ENCODE measurements around the gene DOCK10. TPM values are rescaled to one million over a fixed set of nuclear protein-coding genes. Genes with fewer than 3 reads are reported as not detected.

The DOCK10 gene
- total RNA-seq, 1 experiment from 2014 or later, result 28.9 TPM

DNA sequence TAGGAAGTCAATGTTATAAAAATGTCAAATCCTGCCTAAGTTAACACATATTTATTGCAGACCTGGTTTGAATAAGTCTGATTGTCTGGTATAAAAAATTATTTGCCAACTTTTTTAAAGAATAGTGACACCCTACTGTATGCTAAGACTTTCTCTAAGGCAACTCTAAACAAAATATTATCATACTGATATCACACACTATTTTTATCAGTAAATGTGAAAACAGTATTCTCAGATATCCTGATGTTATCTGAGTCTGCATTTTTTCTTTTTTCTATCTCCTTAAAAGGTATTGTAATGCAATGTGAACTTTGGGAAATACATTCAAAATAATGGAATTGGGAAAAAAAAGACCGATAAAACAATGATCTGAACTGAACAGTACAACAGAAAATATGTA is 127.1 kb downstream of the DOCK10 start:
- Histone ChIP-seq H3K4me2 (no peak overlapping the region), H3K4me3 (no peak overlapping the region), H3K79me2 (ENCODE audit: low read depth) (no peaks in the 10 kb centered on the region), H3F3A (ENCODE audit: insufficient read depth, low read depth) (no peaks in the 10 kb centered on the region), H3K36me3 (ENCODE audit: low read depth) (no peaks in the 10 kb centered on the region), H2AFZ (no peak overlapping the region), H3K9me3 (ENCODE audit: insufficient read depth, low read depth) (no peaks in the 10 kb centered on the region), H3K9me2 (ENCODE audit: insufficient read depth) (no peaks in the 10 kb centered on the region), H3K27me3 (ENCODE audit: insufficient read depth, low read depth) (no peaks in the 10 kb centered on the region), H4K20me1 (ENCODE audit: insufficient read depth) (no peaks in the 10 kb centered on the region), H3K27ac (no peak overlapping the region), H3K4me1 (replicated peaks; ENCODE audit: insufficient read depth) (no peaks in the 10 kb centered on the region)
- no peak for DNase-seq
- ChIA-PET POLR2A (ENCODE audit: unreplicated experiment) (no interaction called here), CTCF (interaction anchor here (0.6 kb wide), 1 partner anchor 94 kb away, joined by 7 read pairs; no protein-coding TSS in a partner anchor)
- intact Hi-C loops (cut with micrococcal nuclease; ENCODE audit: unreplicated experiment), result no loop called here
- BruUV-seq (replicated peaks), result no TSS peak
- TF ChIP-seq EZH2 (IDR thresholded peaks at IDR 0.05; ENCODE audit: low read depth), result no peak

DNA sequence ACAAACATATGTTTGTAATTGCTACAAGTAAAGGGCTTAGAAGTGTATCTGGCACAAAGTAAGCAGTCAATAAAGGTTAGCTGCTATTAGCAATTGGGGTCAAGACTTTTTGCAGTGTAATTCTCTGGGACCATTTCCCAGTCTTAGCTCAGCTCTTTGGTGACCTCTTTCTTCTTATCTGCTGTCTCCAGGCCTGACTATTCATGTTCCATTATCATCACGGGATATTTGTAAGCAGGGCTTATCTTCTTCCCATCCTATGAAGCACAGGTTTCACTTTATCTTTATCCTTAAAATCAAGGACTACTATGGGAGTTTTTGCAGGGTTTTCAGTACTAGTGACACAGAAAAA is 131.7 kb downstream of the DOCK10 start:
- intact Hi-C loops (cut with micrococcal nuclease; ENCODE audit: unreplicated experiment), result no loop called here
- no peak for TF ChIP-seq EZH2 (IDR thresholded peaks at IDR 0.05; ENCODE audit: low read depth)
- TF ChIP-seq, protein P1, sequence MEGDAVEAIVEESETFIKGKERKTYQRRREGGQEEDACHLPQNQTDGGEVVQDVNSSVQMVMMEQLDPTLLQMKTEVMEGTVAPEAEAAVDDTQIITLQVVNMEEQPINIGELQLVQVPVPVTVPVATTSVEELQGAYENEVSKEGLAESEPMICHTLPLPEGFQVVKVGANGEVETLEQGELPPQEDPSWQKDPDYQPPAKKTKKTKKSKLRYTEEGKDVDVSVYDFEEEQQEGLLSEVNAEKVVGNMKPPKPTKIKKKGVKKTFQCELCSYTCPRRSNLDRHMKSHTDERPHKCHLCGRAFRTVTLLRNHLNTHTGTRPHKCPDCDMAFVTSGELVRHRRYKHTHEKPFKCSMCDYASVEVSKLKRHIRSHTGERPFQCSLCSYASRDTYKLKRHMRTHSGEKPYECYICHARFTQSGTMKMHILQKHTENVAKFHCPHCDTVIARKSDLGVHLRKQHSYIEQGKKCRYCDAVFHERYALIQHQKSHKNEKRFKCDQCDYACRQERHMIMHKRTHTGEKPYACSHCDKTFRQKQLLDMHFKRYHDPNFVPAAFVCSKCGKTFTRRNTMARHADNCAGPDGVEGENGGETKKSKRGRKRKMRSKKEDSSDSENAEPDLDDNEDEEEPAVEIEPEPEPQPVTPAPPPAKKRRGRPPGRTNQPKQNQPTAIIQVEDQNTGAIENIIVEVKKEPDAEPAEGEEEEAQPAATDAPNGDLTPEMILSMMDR (conservative IDR thresholded peaks at IDR 0.05), result no peak
- Histone ChIP-seq H3K79me2 (ENCODE audit: low read depth) (no peaks in the 10 kb centered on the region), H4K20me1 (ENCODE audit: insufficient read depth) (no peaks in the 10 kb centered on the region), H3F3A (ENCODE audit: insufficient read depth, low read depth) (no peaks in the 10 kb centered on the region), H3K4me3 (no peak overlapping the region), H3K27me3 (ENCODE audit: insufficient read depth, low read depth) (no peaks in the 10 kb centered on the region), H3K27ac (no peak overlapping the region), H2AFZ (no peak overlapping the region), H3K4me2 (no peak overlapping the region), H3K9me3 (ENCODE audit: insufficient read depth, low read depth) (no peaks in the 10 kb centered on the region), H3K4me1 (replicated peaks; ENCODE audit: insufficient read depth) (no peaks in the 10 kb centered on the region), H3K36me3 (ENCODE audit: low read depth) (no peaks in the 10 kb centered on the region), H3K9me2 (ENCODE audit: insufficient read depth) (no peaks in the 10 kb centered on the region)
- DNase-seq, result no peak
- CTCF ChIA-PET, result no interaction called here
- POLR2A ChIA-PET (ENCODE audit: unreplicated experiment), result interaction anchor here (0.6 kb wide), 1 partner anchor 14 kb away, joined by 3 read pairs; no protein-coding TSS in a partner anchor
- BruUV-seq (replicated peaks), result no TSS peak

DNA sequence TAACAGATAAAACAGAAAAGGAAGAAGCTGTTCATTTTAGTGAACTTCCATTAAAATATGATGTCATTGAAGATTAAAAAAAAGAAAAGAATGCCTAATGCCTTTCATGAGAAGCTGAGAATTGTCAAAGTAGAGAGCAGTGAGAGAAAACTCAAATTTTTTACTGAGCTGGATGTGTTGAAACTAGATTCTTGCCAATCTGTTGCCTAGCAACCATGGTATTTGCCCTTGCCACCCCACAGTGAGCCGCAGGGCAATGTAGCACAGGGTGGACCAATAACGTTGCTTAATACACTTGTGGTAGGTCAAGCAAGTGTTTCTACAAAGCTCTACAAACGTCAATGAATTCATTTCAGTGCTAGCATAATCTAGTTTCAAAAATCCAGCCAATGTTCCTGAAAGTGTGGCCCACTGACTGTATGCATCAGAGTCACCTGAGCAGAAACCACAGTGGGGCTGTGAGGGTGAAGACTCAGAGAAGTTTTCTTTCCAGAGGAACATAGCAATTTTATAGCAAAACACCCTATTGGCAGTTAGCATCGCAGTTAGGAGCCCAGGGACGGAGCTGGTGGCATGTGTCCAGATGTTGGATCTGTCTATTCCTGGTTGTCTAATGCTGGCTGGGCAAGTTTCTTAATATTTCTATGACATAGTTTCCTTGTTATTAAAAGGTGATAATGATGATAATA is 132.2 kb downstream of the DOCK10 start:
- intact Hi-C loops (cut with micrococcal nuclease; ENCODE audit: unreplicated experiment), result no loop called here

More for the DNA sequence above, 132.2 kb downstream of the DOCK10 start:
- no peaks in the 10 kb centered on the region for H3K9me3 ChIP-seq (ENCODE audit: insufficient read depth, low read depth)
- no peaks in the 10 kb centered on the region for H4K20me1 ChIP-seq (ENCODE audit: insufficient read depth)
- H3F3A ChIP-seq (ENCODE audit: insufficient read depth, low read depth), result no peaks in the 10 kb centered on the region
- ChIA-PET CTCF (interaction anchor here (0.6 kb wide), 1 partner anchor 255 kb away, joined by 3 read pairs; no protein-coding TSS in a partner anchor), POLR2A (ENCODE audit: unreplicated experiment) (interaction anchor here (0.6 kb wide), 1 partner anchor 116 kb away, joined by 3 read pairs; no protein-coding TSS in a partner anchor)
- H3K9me2 ChIP-seq (ENCODE audit: insufficient read depth), result no peaks in the 10 kb centered on the region
- H3K27me3 ChIP-seq (ENCODE audit: insufficient read depth, low read depth), result no peaks in the 10 kb centered on the region
- no peaks in the 10 kb centered on the region for H3K36me3 ChIP-seq (ENCODE audit: low read depth)
- H3K4me3 ChIP-seq, result no peak overlapping the region
- H3K27ac ChIP-seq, result no peak overlapping the region
- no peak overlapping the region for H2AFZ ChIP-seq
- no peaks in the 10 kb centered on the region for H3K4me1 ChIP-seq (replicated peaks; ENCODE audit: insufficient read depth)
- no peaks in the 10 kb centered on the region for H3K79me2 ChIP-seq (ENCODE audit: low read depth)
- peak in 1 of 2 experiments; percentile 46 for DNase-seq
- H3K4me2 ChIP-seq, result no peak overlapping the region
- BruUV-seq (replicated peaks), result no TSS peak
- TF ChIP-seq, protein P1 (conservative IDR thresholded peaks at IDR 0.05), result no peak
- no peak for TF ChIP-seq EZH2 (IDR thresholded peaks at IDR 0.05; ENCODE audit: low read depth)

All from PC-9 (cell line).